ENCODE data around the gene IRX4.
A peak's percentile ranks its signal among the peaks of the same experiment; 100 is the strongest.

IRX4 gene

DNA sequence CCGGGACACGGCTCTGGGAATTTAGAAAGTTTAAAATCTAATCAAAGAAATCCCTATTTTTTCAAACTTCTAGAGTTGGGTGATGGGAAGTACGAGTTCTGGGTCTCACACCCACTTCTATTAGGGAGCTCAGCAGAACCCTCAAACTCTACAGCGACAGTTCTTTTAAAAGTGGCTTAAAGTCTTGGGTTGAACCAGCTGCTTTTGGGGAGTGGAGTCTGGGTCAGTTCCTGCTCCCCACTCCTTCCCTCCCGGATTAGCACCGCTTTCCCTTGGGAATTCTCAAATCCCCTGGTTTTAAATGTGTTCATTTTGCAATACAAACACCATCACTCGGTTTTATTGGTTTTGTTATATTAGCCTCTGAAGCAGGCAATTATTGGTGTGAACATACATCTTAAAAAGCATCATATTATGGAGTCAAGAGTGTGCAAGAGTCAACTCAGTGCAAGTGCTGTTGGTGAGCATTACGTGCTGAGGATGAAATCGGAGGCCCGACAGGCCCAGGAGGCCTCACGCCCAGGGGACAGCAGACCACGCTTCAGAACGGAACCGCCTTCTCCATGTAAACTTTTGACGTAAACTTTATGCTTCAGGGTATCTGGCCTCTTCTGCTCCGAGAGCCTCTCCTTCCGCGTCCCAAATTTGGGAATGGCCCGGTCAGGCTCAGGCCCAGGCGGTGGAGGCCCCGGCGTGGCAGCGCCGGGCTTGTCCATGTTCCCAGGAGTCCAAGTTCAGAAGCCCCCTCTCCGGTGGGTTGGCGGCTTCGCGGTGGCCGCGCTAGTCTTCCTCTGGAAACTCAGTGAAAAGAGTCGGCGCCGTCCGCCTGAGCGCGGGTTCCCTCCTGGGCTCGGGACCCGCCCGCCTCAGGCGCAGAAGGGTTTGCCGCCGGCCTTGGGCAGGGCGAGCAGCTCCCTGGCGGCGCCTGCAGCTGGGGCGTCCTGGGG is 5.3 kb downstream of the IRX4 start:
- H2BK12ac ChIP-seq (ENCODE audit: low read length), result no peak overlapping the region
- peaks cover 2 to 12% of the 10 kb centered on the region in 2 donors for H3K9me3 ChIP-seq (replicated peaks in 1 of 2; ENCODE audit: control insufficient read depth in 2 of 2, insufficient read depth in 1 of 2, low read depth in 1 of 2, low read length in 2 of 2)
- no peak overlapping the region for H3K9ac ChIP-seq (ENCODE audit: low read depth, low read length, poor library complexity)
- H3K4ac ChIP-seq (ENCODE audit: low read length), result no peak overlapping the region
- H3K4me2 ChIP-seq (ENCODE audit: insufficient read depth, low read length, poor library complexity, severe bottlenecking), result no peak overlapping the region
- no peak overlapping the region for H3K27ac ChIP-seq (replicated peaks; ENCODE audit: low read length)
- H3K27me3 ChIP-seq (ENCODE audit: control insufficient read depth in 3 of 3, insufficient read depth in 3 of 3, low read depth in 1 of 3, low read length in 3 of 3), result peaks cover 78 to 99% (median 94%) of the 10 kb centered on the region in 3 experiments
- peaks cover 12 to 21% of the 10 kb centered on the region in 2 donors for H3K4me1 ChIP-seq (ENCODE audit: control insufficient read depth in 2 of 2, insufficient read depth in 1 of 2, low read depth in 1 of 2, low read length in 2 of 2)
- DNase-seq (ENCODE audit: low spot score), result no peak
- H2BK15ac ChIP-seq (ENCODE audit: low read length), result no peak overlapping the region
- no peak overlapping the region for H2BK5ac ChIP-seq (ENCODE audit: low read length)
- no peak overlapping the region for H2AK5ac ChIP-seq (ENCODE audit: low read depth, low read length)
- H2BK120ac ChIP-seq (ENCODE audit: low read depth, low read length), result no peak overlapping the region
- no peak overlapping the region for H3K14ac ChIP-seq (ENCODE audit: low read length)
- no peak overlapping the region for H3K4me3 ChIP-seq (ENCODE audit: low read length in 2 of 2)
- H4K91ac ChIP-seq (ENCODE audit: low read depth, low read length, poor library complexity), result no peak overlapping the region
- H2AFZ ChIP-seq (ENCODE audit: low read length), result no peak overlapping the region
- H3K36me3 ChIP-seq (replicated peaks in 1 of 2; ENCODE audit: control insufficient read depth in 2 of 2, insufficient read depth in 2 of 2, low read length in 2 of 2), result peaks cover 0 to 10% of the 10 kb centered on the region in 2 donors
- peak overlapping the region; percentile 38 for H3K18ac ChIP-seq (ENCODE audit: low read length)
- no peaks in the 10 kb centered on the region for H3K79me1 ChIP-seq (ENCODE audit: low read depth, low read length)
- no peak overlapping the region for H4K8ac ChIP-seq (ENCODE audit: low read depth, low read length)
- peak overlapping the region; percentile 8 for H3K23ac ChIP-seq (ENCODE audit: low read depth, low read length, poor library complexity)
- WGBS, 2 donors (ENCODE audit: extremely low coverage in 2 of 2, insufficient read length in 2 of 2, insufficient replicate concordance in 1 of 2), result no CpG with 5 or more reads among the region's 46 CpGs

- Histone ChIP-seq H2BK120ac (ENCODE audit: low read depth, low read length) (no peak overlapping the region), H2BK5ac (ENCODE audit: low read length) (peak overlapping the region; percentile 53), H3K4ac (ENCODE audit: low read length) (no peak overlapping the region), H3K36me3 (replicated peaks in 1 of 2; ENCODE audit: control insufficient read depth in 2 of 2, insufficient read depth in 2 of 2, low read length in 2 of 2) (peaks cover 0 to 10% of the 10 kb centered on the region in 2 donors), H3K27ac (replicated peaks; ENCODE audit: low read length) (no peak overlapping the region), H2BK12ac (ENCODE audit: low read length) (no peak overlapping the region), H3K23ac (ENCODE audit: low read depth, low read length, poor library complexity) (no peak overlapping the region), H3K4me1 (ENCODE audit: control insufficient read depth in 2 of 2, insufficient read depth in 1 of 2, low read depth in 1 of 2, low read length in 2 of 2) (peaks cover 12 to 21% of the 10 kb centered on the region in 2 donors), H3K14ac (ENCODE audit: low read length) (no peak overlapping the region), H3K18ac (ENCODE audit: low read length) (no peak overlapping the region), H3K4me3 (ENCODE audit: low read length in 2 of 2) (no peak overlapping the region), H4K8ac (ENCODE audit: low read depth, low read length) (no peak overlapping the region), H2AK5ac (ENCODE audit: low read depth, low read length) (peak overlapping the region; percentile 75), H2BK15ac (ENCODE audit: low read length) (no peak overlapping the region), H3K27me3 (ENCODE audit: control insufficient read depth in 3 of 3, insufficient read depth in 3 of 3, low read depth in 1 of 3, low read length in 3 of 3) (peaks cover 71 to 96% (median 93%) of the 10 kb centered on the region in 3 experiments), H3K4me2 (ENCODE audit: insufficient read depth, low read length, poor library complexity, severe bottlenecking) (peak overlapping the region; percentile 48), H3K9ac (ENCODE audit: low read depth, low read length, poor library complexity) (no peak overlapping the region), H2AFZ (ENCODE audit: low read length) (peak overlapping the region; percentile 87), H3K9me3 (replicated peaks in 1 of 2; ENCODE audit: control insufficient read depth in 2 of 2, insufficient read depth in 1 of 2, low read depth in 1 of 2, low read length in 2 of 2) (peaks cover 0 to 12% of the 10 kb centered on the region in 2 donors), H3K79me1 (ENCODE audit: low read depth, low read length) (no peaks in the 10 kb centered on the region), H4K91ac (ENCODE audit: low read depth, low read length, poor library complexity) (no peak overlapping the region)
- no peak for DNase-seq (ENCODE audit: low spot score)
- WGBS, 2 donors (ENCODE audit: extremely low coverage in 2 of 2, insufficient read length in 2 of 2, insufficient replicate concordance in 1 of 2), result no CpG with 5 or more reads among the region's 43 CpGs
Measured at GRCh38 chr5:1876660-1877064, 6.1 kb downstream of the IRX4 start.

GRCh38 chr5:1875843-1876659 is 6.7 kb downstream of the IRX4 start:
- no peak overlapping the region for H2BK15ac ChIP-seq (ENCODE audit: low read length)
- H3K27me3 ChIP-seq (ENCODE audit: control insufficient read depth in 3 of 3, insufficient read depth in 3 of 3, low read depth in 1 of 3, low read length in 3 of 3), result peaks cover 66 to 94% (median 90%) of the 10 kb centered on the region in 3 experiments
- H4K91ac ChIP-seq (ENCODE audit: low read depth, low read length, poor library complexity), result no peak overlapping the region
- no peak overlapping the region for H2BK120ac ChIP-seq (ENCODE audit: low read depth, low read length)
- no peak overlapping the region for H3K4ac ChIP-seq (ENCODE audit: low read length)
- H3K36me3 ChIP-seq (replicated peaks in 1 of 2; ENCODE audit: control insufficient read depth in 2 of 2, insufficient read depth in 2 of 2, low read length in 2 of 2), result peaks cover 0 to 10% of the 10 kb centered on the region in 2 donors
- no peak overlapping the region for H3K9ac ChIP-seq (ENCODE audit: low read depth, low read length, poor library complexity)
- peaks cover 10 to 21% of the 10 kb centered on the region in 2 donors for H3K4me1 ChIP-seq (ENCODE audit: control insufficient read depth in 2 of 2, insufficient read depth in 1 of 2, low read depth in 1 of 2, low read length in 2 of 2)
- no peak overlapping the region for H4K8ac ChIP-seq (ENCODE audit: low read depth, low read length)
- H2BK5ac ChIP-seq (ENCODE audit: low read length), result peak overlapping the region; percentile 53
- peak overlapping the region; percentile 43 for H2AK5ac ChIP-seq (ENCODE audit: low read depth, low read length)
- peak overlapping the region; percentile 91 for H3K18ac ChIP-seq (ENCODE audit: low read length)
- no peak overlapping the region for H3K23ac ChIP-seq (ENCODE audit: low read depth, low read length, poor library complexity)
- peak overlapping the region; percentile 21 for H3K14ac ChIP-seq (ENCODE audit: low read length)
- H3K4me3 ChIP-seq (ENCODE audit: low read length in 2 of 2), result peak overlapping the region in 1 of 2 donors; percentile 24
- no peak for DNase-seq (ENCODE audit: low spot score)
- peaks cover 0 to 12% of the 10 kb centered on the region in 2 donors for H3K9me3 ChIP-seq (replicated peaks in 1 of 2; ENCODE audit: control insufficient read depth in 2 of 2, insufficient read depth in 1 of 2, low read depth in 1 of 2, low read length in 2 of 2)
- H3K4me2 ChIP-seq (ENCODE audit: insufficient read depth, low read length, poor library complexity, severe bottlenecking), result peak overlapping the region; percentile 48
- no peak overlapping the region for H3K27ac ChIP-seq (replicated peaks; ENCODE audit: low read length)
- no peak overlapping the region for H2BK12ac ChIP-seq (ENCODE audit: low read length)
- no CpG with 5 or more reads among the region's 61 CpGs for WGBS, 2 donors (ENCODE audit: extremely low coverage in 2 of 2, insufficient read length in 2 of 2, insufficient replicate concordance in 1 of 2)
- H2AFZ ChIP-seq (ENCODE audit: low read length), result peak overlapping the region; percentile 87
- H3K79me1 ChIP-seq (ENCODE audit: low read depth, low read length), result no peaks in the 10 kb centered on the region

Measured in neuronal stem cell (in vitro differentiated cells).